SK-N-SH treated with all-trans-retinoic acid at 6 μM for 48 hours (cell line): Measurements from ENCODE around the gene MMUT.

Source experiments
- ARNTL ChIP-seq: fragments of 450-650 bp; formaldehyde crosslinking; IDR thresholded peaks from 2 replicates; pipeline ENCODE4 v1.5.0; 2020; ENCODE audit warnings: low read depth, mild to moderate bottlenecking, moderate library complexity, borderline replicate concordance
- GLIS3 ChIP-seq: fragments of 250-450 bp; sonication (Bioruptor Pico); IDR thresholded peaks from 2 replicates; pipeline ENCODE4 v1.5.0; 2020; ENCODE audit warnings: mild to moderate bottlenecking, moderate library complexity
- ISL1 ChIP-seq: fragments of 250-450 bp; sonication (Bioruptor Pico); IDR thresholded peaks from 2 replicates; pipeline ENCODE4 v2.1.2; 2022; ENCODE audit warnings: mild to moderate bottlenecking, moderate library complexity
- RARB ChIP-seq: fragments of 250-450 bp; sonication (Bioruptor Pico); IDR thresholded peaks from 2 replicates; pipeline ENCODE4 v1.8.0; 2021; ENCODE audit warnings: mild to moderate bottlenecking, moderate library complexity
- SNAI2 ChIP-seq: fragments of 250-450 bp; sonication (Bioruptor Pico); IDR thresholded peaks from 2 replicates; pipeline ENCODE4 v1.5.0; 2020; ENCODE audit warnings: mild to moderate bottlenecking, moderate library complexity
- TCF4 ChIP-seq: fragments of 250-450 bp; sonication (Bioruptor Pico); IDR thresholded peaks from 2 replicates; pipeline ENCODE4 v1.8.0; 2021; ENCODE audit warnings: mild to moderate bottlenecking, moderate library complexity, borderline replicate concordance
- TOX ChIP-seq: fragments of 250-450 bp; sonication (Bioruptor Pico); IDR thresholded peaks from 2 replicates; pipeline ENCODE4 v1.8.0; 2021; ENCODE audit warnings: mild to moderate bottlenecking, moderate library complexity, borderline replicate concordance
- ZC3H10 ChIP-seq: fragments of 250-450 bp; sonication (Bioruptor Pico); IDR thresholded peaks from 2 replicates; pipeline ENCODE4 v1.5.1; 2021; ENCODE audit warnings: mild to moderate bottlenecking, moderate library complexity
- ZFP3 ChIP-seq: fragments of 250-450 bp; sonication (Bioruptor Pico); IDR thresholded peaks from 2 replicates; pipeline ENCODE4 v1.5.0; 2020; ENCODE audit warnings: mild to moderate bottlenecking, moderate library complexity
- ZNF70 ChIP-seq: fragments of 450-650 bp; formaldehyde crosslinking; IDR thresholded peaks from 2 replicates; pipeline ENCODE4 v1.5.0; 2020; ENCODE audit warnings: mild to moderate bottlenecking, moderate library complexity
- TF ChIP-seq, protein P1 (sequence below): fragments of 250-450 bp; sonication (Bioruptor Pico); IDR thresholded peaks from 2 replicates; pipeline ENCODE4 v1.8.0; 2021; ENCODE audit warnings: low read depth, mild to moderate bottlenecking, moderate library complexity, borderline replicate concordance
- TF ChIP-seq, protein P2 (sequence below): fragments of 250-450 bp; sonication (Bioruptor Pico); IDR thresholded peaks from 2 replicates; pipeline ENCODE4 v1.8.0; 2020; ENCODE audit warnings: mild to moderate bottlenecking, moderate library complexity, borderline replicate concordance
- TF ChIP-seq, protein P3 (sequence below): fragments of 250-450 bp; sonication (Bioruptor Pico); IDR thresholded peaks from 2 replicates; pipeline ENCODE4 v1.5.1; 2020; ENCODE audit warnings: low read depth, mild to moderate bottlenecking, moderate library complexity

DNA sequence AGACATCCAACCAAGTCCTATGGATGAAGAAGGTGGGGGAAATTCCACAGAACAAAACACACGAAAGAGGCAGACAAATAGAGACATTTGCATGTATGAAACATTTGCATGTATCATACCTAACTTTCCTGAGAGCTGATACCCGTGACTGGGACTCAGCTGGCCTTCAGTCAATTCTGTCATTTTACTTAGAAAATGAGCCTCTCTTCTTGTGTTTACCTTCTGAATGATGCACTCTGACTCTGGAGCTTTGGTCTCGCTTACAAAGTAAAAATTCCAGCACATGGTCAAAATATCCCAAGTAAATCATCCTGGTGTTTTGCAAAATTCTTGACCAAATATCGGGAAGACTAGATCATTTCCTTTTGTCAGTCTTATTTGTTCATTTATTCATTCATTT is 46.9 kb downstream of the MMUT start:
- TF ChIP-seq, protein P1, sequence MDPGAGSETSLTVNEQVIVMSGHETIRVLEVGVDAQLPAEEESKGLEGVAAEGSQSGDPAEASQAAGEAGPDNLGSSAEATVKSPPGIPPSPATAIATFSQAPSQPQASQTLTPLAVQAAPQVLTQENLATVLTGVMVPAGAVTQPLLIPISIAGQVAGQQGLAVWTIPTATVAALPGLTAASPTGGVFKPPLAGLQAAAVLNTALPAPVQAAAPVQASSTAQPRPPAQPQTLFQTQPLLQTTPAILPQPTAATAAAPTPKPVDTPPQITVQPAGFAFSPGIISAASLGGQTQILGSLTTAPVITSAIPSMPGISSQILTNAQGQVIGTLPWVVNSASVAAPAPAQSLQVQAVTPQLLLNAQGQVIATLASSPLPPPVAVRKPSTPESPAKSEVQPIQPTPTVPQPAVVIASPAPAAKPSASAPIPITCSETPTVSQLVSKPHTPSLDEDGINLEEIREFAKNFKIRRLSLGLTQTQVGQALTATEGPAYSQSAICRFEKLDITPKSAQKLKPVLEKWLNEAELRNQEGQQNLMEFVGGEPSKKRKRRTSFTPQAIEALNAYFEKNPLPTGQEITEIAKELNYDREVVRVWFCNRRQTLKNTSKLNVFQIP (CRISPR knock-in tag), result no peak
- no peak for TF ChIP-seq TOX (CRISPR knock-in tag)
- TF ChIP-seq TCF4, result no peak
- no peak for TF ChIP-seq ISL1
- TF ChIP-seq, protein P2, sequence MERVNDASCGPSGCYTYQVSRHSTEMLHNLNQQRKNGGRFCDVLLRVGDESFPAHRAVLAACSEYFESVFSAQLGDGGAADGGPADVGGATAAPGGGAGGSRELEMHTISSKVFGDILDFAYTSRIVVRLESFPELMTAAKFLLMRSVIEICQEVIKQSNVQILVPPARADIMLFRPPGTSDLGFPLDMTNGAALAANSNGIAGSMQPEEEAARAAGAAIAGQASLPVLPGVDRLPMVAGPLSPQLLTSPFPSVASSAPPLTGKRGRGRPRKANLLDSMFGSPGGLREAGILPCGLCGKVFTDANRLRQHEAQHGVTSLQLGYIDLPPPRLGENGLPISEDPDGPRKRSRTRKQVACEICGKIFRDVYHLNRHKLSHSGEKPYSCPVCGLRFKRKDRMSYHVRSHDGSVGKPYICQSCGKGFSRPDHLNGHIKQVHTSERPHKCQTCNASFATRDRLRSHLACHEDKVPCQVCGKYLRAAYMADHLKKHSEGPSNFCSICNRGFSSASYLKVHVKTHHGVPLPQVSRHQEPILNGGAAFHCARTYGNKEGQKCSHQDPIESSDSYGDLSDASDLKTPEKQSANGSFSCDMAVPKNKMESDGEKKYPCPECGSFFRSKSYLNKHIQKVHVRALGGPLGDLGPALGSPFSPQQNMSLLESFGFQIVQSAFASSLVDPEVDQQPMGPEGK (CRISPR knock-in tag), result no peak
- no peak for TF ChIP-seq ZNF70 (CRISPR knock-in tag)
- TF ChIP-seq ZFP3, result no peak
- no peak for TF ChIP-seq GLIS3 (CRISPR knock-in tag)
- TF ChIP-seq ARNTL, result no peak
- no peak for TF ChIP-seq ZC3H10
- no peak for TF ChIP-seq SNAI2 (CRISPR knock-in tag)
- TF ChIP-seq, protein P3, sequence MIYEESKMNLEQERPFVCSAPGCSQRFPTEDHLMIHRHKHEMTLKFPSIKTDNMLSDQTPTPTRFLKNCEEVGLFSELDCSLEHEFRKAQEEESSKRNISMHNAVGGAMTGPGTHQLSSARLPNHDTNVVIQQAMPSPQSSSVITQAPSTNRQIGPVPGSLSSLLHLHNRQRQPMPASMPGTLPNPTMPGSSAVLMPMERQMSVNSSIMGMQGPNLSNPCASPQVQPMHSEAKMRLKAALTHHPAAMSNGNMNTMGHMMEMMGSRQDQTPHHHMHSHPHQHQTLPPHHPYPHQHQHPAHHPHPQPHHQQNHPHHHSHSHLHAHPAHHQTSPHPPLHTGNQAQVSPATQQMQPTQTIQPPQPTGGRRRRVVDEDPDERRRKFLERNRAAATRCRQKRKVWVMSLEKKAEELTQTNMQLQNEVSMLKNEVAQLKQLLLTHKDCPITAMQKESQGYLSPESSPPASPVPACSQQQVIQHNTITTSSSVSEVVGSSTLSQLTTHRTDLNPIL, result no peak
- no peak for TF ChIP-seq RARB (CRISPR knock-in tag)
